Forelimb muscle (tissue), 1 donor: ENCODE data around the gene MYO3B. TPM values are rescaled to one million over a fixed set of nuclear protein-coding genes. Genes with fewer than 3 reads are reported as not detected.

Source experiments
- DNase-seq: peaks from one replicate; pipeline ENCODE4 v3.0.0-alpha.2; 2013; ENCODE audit warnings: low read depth
- polyA plus RNA-seq: library from polyadenylated mRNA; unstranded; fragments of 120-200 nt; gene quantifications from one replicate; pipeline ENCODE4 v1.2.1, GENCODE V29; 2013; ENCODE audit not compliant: insufficient read length

Gene MYO3B, protein sequence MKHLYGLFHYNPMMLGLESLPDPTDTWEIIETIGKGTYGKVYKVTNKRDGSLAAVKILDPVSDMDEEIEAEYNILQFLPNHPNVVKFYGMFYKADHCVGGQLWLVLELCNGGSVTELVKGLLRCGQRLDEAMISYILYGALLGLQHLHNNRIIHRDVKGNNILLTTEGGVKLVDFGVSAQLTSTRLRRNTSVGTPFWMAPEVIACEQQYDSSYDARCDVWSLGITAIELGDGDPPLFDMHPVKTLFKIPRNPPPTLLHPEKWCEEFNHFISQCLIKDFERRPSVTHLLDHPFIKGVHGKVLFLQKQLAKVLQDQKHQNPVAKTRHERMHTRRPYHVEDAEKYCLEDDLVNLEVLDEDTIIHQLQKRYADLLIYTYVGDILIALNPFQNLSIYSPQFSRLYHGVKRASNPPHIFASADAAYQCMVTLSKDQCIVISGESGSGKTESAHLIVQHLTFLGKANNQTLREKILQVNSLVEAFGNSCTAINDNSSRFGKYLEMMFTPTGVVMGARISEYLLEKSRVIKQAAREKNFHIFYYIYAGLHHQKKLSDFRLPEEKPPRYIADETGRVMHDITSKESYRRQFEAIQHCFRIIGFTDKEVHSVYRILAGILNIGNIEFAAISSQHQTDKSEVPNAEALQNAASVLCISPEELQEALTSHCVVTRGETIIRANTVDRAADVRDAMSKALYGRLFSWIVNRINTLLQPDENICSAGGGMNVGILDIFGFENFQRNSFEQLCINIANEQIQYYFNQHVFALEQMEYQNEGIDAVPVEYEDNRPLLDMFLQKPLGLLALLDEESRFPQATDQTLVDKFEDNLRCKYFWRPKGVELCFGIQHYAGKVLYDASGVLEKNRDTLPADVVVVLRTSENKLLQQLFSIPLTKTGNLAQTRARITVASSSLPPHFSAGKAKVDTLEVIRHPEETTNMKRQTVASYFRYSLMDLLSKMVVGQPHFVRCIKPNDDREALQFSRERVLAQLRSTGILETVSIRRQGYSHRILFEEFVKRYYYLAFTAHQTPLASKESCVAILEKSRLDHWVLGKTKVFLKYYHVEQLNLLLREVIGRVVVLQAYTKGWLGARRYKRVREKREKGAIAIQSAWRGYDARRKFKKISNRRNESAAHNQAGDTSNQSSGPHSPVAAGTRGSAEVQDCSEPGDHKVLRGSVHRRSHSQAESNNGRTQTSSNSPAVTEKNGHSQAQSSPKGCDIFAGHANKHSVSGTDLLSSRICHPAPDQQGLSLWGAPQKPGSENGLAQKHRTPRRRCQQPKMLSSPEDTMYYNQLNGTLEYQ (N-terminal part only)
- 0.10 TPM for polyA plus RNA-seq

DNA sequence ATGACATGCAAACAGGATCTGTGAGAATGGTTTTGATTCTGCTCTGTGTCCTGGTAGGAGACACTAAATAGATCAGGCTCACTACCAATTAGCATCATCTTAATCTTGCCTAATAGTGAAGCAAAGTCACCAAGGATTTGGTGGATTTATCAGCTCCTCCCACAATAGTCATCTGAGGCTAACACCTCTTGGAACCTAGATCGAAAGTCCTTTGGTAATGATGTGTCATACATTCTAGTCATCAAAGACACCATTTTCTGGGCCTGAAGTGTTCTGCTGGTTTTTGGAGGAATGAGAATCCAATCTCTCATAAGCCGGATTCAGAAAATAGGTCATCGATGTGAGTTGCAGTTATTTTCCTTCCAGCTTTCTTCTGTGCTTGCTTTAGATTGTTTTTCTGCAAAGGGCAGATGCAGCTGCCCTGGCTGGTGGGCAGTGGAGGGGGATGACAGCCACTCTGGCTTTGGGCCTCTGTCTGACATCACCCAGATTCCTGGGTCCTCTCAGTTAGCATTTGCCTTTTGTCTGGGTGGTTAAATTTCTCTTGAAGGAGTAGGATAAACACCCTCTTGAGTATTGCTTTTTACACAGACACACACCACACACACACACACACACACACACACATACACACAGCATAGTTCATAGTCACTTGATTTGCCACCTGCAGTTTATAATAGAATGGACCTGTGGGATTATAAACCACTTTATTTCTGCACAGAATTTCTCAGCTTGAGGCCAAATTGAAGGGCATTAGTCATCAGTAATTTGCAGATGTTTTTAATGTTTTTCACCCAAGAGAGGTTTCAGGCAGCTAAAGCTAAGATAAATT lies at the start of gene MYO3B:
TSS of gene MYO3B (plus strand) at position 198 of the 832 bp plus-strand sequence. CDS start at position 339, 141 bp downstream.
- no peak for DNase-seq

DNA sequence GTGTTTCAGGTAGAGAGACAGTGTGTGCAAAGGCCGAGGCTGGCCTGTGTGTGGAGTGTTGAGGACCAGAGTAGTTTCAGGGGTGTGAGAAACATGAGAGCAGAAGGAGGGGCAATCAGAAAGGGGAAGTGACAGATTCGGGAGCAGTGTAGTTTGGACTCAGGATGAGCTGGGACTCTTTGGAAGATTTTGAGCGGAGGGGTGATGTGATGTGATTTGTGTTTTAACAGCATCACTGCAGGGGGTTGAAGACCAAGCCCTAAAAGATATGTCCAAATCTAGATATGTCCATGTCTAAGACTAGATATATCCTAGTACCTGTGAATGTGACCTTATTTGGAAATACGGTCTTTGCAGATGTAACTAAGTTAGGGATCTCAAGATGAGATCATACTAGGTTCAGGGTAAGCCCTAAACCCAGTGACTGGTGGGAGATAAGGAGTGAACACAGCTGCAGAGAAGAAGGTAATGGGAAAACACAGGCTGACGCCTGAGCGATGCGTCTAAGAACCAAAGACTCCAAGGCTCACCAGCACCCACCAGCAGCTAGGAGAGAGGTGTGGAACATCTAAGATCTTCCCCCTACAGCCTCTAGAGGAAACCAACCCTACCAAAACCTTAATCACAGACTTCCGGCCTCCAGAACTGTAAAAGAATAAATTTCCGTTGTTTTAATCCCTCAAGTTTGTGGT lies 38.5 kb upstream of the MYO3B start:
- no peak for DNase-seq

DNA sequence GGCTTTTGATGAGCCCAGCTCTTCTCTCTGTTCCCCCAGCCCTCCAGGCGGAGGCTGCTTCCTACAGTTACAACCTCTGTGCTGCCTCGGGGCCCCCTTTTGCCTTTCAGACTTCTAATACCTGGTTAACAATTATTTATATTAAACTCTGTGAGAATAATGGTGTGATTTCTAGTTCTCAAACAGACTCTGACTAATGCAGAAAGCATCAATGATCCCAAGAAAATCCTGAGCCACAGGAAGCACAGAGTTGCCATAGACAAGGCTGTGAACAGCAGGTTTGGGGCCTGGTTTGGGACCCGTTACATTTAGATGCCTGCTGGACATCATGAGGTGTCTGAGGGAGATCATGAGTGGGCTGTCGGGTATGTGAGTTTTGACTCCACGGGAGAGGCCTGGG lies 37.4 kb upstream of the MYO3B start:
- DNase-seq: no peak

DNA sequence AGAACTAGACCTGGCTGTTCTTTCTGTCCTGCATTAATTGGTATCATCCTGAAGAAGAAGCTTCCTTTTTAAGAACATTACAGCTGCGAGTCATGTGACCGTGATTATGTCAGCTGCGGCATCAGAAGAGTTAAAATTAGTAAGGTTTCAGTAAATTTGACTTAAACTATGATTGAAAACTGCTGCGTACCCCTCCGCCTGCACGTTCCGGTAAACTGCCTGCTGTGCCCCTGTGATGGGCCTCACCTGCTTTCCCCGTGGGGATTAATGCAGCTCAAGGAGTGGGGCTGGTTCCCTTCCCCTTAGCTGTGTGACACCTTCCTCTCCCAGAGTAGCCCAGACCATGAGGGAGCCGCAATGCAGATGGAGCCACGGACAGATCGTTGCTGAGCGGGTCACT lies 36.1 kb upstream of the MYO3B start:
- DNase-seq: no peak

DNA sequence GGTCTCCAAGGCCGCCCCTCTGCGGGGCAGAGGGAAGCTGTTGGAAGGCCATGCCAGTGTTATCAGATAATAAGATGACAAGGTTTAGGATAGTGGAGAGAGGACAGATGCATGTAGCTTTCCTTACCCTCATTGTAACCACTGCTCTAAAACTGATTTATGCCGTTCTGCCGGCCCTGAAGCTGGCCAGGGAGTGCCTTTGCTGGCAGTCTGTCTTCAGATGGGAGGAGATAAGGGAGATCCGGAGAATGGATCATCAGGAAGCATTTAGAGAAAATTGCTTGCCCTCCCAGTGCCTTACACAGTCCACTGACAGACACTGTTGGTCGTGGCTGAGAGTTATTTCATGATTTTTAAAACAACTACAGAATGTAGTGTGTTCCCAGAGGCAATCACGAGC lies 35.4 kb upstream of the MYO3B start:
- no peak for DNase-seq

DNA sequence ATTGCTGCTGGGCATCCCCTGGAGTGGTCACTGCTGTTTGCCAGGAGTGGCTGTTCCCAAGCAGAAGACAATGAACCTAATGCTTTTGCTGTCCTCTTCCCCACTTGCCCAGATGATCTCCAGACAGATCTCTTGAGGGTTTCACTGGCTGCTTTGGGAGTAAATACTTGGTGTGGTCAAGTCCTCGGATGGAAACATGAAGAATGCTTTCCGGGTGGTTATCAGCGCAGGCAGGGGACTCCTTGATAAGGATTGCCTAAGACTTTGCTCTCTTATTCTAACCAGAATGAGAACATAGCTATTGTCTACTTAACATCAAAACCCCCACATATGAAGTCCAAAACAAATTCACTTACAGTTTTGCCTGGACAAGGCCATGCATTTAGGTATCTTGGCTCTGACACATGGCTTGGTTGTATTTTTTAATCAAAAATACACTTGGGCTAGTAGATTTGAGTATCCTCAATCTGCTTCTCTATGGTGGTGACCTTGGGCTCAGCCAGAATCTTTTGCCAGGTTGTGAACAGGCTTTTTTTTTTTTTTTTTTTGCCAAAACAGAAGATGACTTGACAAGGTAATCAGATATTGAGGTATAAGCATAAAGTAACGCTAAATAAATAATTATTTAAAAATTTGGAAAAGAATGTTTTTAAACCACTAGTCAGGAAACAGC lies 34.8 kb upstream of the MYO3B start:
- DNase-seq: no peak

DNA sequence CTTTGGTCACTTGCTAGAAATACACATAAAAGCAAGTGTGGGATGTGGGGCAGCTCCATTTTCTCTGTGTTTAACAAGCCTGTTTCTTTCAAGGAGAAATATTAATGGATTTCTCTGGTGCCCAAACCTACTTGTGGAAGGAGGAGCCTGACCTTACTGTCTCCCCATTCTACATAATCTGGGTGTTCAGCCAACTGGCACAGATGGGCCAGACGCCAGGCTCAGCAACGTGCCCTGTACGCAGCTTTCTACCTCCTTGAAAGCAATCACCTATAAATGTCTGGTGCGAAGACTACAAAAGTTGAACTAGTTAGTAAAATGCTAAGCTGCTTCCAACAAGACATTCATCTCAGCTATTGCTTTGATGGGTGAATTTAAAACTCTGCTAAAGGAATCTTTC lies 33.2 kb upstream of the MYO3B start:
- no peak for DNase-seq

DNA sequence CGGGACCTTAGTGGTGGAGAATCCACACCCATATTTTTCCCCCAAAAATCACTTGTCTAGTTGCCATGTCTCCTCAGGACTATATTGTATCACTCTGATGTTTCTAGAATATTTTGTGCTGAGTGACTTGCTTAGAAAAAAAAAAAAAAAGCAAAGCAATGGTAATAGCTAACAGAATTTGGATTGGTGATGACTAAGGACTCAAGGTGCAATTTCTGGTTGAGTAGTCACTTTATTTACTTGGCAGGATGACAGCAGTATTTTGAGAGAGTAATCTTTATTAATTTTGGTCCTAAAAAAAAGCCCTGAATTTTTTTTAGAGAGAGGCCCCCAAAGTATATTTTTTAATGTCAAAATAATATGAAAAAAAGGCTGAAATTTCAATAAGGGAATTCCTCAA lies 32.8 kb upstream of the MYO3B start:
- DNase-seq: no peak

DNA sequence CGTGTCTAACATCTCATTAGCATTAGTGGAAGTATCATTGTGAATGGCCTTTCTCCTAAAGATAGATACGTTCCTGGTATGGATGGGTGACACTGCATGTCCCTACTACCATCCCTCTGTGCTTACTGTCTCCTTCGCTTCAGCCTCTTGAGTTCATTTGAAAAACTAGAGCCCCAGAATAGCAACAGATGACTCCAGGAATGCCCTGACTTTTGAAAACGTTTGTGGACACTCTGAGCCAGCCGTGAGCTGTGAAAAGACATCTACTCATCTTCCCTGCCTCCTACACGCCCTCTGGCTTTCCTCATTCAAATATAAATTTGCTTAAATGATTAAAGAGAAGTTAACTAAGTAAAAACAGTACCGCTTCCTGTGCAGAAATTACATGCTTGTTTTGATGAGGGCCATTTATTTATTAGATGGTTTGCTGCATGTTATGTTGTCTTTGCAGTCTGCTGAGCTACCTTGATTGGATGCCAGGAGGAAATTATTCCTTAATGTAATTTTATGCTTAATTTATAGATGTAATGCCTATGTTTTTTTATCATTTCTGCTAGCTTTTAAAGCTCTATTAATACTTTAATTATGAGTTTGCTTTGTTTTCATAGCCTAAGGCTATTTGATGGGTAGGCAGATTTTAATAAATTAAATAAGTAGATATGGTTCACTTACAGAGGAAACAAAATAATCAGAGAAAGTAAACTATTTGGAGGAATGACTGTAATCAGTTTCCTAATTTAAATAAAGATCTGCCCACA lies 32.1 kb upstream of the MYO3B start:
- no peak for DNase-seq

DNA sequence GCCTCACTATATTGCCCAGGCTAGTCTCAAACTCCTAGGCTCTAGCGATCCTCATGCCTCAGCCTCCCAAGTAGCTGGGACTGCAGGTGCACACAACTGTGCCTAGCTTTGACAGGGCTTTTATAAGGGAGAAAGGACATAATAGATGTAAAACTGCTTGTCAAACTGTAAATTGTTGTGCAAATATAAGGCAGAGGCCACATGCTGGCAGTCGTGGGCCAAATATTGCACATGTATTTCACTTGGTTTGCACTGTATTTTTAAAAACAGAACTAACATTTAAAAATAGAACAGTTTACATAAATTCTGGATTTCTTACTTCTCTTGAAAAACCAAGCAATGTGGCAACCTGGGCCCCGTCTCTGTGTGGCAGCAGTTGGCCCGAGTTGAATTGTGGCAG lies 31.2 kb upstream of the MYO3B start:
- DNase-seq: no peak

DNA sequence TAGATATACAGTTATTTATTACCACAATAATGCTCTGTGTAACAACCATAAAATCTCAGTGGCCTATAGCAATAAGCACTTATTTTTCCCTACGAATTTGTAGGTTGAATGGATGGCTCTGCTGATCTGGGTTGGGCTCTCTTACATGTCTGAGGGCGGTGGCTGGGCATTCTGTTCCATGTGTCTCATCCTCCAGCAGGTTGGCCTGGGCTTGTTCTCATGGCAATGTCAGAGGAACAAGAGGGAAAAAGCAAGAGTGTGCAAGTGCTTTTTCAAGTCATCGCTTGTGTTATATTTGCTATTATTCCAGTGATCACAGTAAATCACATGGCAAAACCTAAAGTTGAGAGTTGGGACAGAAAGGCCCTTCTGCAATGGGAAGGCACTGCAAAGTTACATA lies 30.4 kb upstream of the MYO3B start:
- DNase-seq: no peak

DNA sequence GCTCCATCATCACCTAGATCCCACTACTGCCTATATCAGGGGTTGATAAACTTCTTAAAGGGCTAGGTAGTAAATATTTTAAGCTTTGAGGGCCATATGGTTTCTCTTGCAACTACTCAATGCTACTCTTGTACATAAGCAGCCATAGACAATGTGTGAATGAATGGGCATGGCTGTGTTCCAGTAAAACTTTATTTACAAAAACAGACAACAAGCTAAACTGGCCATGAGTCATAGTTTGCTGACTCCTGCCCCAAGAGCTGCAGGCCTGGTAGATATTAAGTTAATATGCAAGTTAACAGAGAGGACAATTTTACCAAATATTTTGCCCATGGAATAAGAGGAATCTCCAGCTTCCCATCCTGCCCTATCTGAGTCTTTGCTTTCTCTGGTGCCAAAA lies 29.8 kb upstream of the MYO3B start:
- no peak for DNase-seq

DNA sequence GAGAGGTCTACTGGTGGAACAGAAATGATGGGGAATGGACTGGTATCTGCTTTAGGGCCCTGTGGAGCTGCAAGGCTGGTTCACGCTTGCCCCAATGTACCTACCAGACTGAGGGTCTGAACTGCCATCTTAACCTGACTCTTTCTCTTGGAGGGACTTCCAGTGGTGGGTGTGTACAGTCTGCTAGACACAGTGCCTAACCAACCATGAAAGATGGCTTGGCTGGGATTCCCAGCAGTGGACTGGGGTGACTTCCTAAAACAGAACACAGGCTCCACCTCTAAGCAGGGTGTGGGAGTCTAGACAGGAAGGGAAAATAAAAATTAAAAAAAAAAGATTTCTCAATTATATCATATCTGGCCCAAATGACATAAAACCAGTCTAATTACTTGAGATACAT lies 25.5 kb upstream of the MYO3B start:
- DNase-seq: no peak

DNA sequence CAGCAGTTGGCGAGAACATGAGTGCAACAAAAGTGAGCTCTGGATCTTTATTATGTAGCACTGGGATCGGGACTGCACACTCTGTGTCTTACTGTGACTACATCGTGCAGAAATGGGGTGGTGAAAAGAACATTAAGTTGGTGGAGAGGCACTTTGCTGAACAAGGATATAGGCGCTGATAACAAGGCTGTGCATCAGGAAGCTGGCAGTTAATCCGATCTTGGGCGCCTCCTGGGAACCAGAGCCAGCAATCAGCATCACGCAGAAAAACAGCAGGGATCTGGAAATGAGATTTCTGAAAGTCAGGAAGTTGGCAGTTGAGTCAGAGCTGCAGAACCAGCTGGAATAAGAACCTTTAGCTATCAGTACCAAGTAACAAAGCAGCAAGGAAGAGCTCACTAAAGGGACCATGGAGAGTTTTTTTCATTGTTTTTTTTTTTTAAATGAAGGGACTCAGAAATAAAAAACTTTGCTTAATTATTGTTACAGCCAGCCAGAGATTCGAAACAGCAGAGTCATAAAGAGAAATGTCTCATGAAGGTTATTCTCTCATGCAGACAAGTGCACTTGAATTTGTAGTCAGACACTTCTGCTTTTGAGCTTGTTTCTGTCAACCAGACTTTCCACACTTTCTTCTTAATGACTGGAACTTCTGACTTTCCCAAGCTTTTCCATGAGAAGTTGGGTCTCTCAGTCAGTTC lies 22.8 kb upstream of the MYO3B start:
- DNase-seq: no peak

DNA sequence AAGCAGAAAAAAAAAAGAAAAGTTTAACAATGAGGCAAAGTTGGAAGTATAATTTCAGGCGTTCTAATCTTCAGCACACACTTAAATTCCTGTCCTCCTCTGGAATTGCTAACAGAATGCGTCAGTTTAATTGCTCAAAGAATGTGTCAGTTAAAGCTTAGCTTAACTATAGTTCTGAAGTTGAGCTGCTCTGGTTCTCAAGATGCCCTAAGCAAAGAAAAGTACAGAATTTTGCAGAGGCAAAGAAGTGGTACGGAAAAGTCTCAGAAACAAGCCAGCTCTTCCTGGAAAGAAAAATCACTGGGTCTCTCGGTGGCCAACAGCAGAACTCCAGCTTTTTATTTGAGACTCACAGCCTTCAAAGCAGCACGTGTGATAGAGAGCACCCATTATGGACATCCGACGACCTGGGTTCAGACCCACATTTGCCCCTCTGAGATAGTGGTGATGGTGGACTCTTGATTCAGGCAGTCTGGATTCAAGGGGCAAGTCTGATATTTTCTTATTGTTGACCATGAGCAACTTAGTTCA lies 22.2 kb upstream of the MYO3B start:
- DNase-seq: no peak

DNA sequence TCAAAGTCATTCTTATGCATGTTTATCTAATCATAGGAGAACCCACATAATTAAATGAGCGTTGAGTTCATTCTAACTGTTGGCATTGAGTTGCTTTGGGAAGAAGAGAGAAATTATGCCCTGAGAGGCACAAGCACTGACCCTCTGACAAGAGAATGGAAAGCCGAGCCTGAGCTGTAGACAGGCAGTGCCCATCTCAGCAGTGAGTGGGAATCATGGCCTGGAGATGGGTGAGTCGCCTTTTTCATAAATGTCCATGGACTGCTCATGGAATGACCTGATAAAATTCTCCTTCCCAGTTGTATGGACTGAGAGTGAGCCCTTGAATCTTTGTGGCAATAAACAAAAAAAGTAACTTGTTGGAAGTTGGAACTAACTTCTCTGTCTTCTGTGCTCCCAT lies 21.4 kb upstream of the MYO3B start:
- DNase-seq: no peak

DNA sequence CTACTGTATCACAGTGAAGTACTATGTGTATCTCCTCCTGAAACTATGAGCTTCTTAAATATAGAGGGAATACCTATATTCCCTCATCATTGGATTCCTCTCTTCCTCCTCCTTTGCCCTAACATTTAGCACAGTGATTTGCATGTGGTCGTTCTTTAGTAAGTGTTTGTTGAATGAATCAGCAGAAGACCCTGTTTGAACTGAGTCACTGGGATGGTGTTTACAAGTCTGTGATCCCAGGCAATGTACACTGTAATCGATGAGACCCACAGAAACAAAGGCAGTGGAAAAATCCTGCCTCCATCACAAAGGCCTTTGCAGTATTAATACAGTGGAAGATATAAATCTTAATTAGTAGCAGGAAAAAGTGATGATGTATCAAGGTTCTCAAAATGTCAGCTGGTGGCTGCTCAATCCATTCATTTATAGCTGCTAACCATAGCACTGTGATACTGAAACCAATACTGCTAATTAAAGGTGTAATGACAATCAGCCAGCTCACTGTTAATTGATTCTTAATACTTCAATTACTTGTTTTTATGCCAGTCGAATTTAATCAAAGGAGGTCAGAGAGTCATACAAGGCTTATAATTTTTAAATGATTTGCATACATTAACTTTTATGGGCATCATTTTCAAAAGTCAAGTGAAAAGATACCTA lies 20.8 kb upstream of the MYO3B start:
- DNase-seq: no peak

DNA sequence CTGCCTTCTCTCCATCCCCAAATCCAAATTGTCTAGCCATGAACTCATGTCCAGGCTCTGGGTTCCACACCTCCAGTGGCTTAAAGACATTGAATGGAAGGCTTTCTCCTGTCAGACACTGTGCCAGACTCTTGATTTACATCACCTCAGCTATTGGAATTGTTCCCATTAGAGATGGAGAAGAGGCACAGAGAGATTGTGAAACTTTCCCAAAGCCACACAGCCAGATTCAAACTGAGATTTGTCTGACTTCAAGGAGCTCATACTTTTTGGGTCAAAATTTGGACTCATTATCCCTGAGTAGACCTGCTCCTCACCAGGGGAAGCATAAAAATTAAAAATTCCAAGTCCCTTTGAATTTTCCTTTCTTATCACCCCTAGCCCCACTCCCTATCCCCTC lies 18.9 kb upstream of the MYO3B start:
- no peak for DNase-seq
